Smooth muscle cell (in vitro differentiated cells): ENCODE data around the gene NLRP7. TPM values are rescaled to one million over a fixed set of nuclear protein-coding genes. Genes with fewer than 3 reads are reported as not detected.
"Not testable (repeated sequence)": the region's sequence is repeated elsewhere in the genome, so short reads cannot be mapped to it uniquely, and the experiment has no call there.

ENCODE experiments used
- DNase-seq: peaks from one replicate; lab custom pipeline; 2025; ENCODE audit not compliant: unreplicated experiment; lab: John Stamatoyannopoulos, UW
- H2AFZ ChIP-seq: fragments of 200-600 bp; sonication (generic); 2 replicates; pipeline ENCODE4 v1.6.0; 2016; ENCODE audit warnings: antibody characterized with exemption, low read depth, mild to moderate bottlenecking
- H3F3A ChIP-seq: fragments of 200-600 bp; sonication (generic); 2 replicates; pipeline ENCODE4 v1.6.0; 2017; ENCODE audit warnings: antibody characterized with exemption, low read depth
- H3K27ac ChIP-seq: fragments of 200-600 bp; sonication (generic); 2 replicates; pipeline ENCODE4 v1.5.1; 2016; ENCODE audit warnings: low read depth, mild to moderate bottlenecking
- H3K27me3 ChIP-seq: fragments of 200-600 bp; sonication (generic); 2 replicates; pipeline ENCODE4 v1.6.1; 2016; ENCODE audit warnings: low read depth, mild to moderate bottlenecking
- H3K36me3 ChIP-seq: fragments of 200-600 bp; sonication (generic); 2 replicates; pipeline ENCODE4 v1.5.1; 2016; ENCODE audit warnings: low read depth
- H3K4me1 ChIP-seq: fragments of 200-600 bp; sonication (generic); 2 replicates; pipeline ENCODE4 v1.5.1; 2016; ENCODE audit warnings: low read depth
- H3K4me2 ChIP-seq: fragments of 200-600 bp; sonication (generic); 2 replicates; pipeline ENCODE4 v1.6.0; 2016; ENCODE audit warnings: mild to moderate bottlenecking
- H3K4me3 ChIP-seq: fragments of 200-600 bp; sonication (generic); 2 replicates; pipeline ENCODE4 v1.5.1; 2016; ENCODE audit warnings: mild to moderate bottlenecking
- H3K79me2 ChIP-seq: fragments of 200-600 bp; sonication (generic); 2 replicates; pipeline ENCODE4 v1.6.0; 2016; ENCODE audit warnings: low read depth, mild to moderate bottlenecking
- H3K9ac ChIP-seq: fragments of 200-600 bp; sonication (generic); 2 replicates; pipeline ENCODE4 v1.6.0; 2016; ENCODE audit warnings: low read depth
- H3K9me3 ChIP-seq: fragments of 200-600 bp; sonication (generic); replicated peaks from 2 replicates; pipeline ENCODE4 v1.5.1; 2016; ENCODE audit warnings: low read depth
- H4K20me1 ChIP-seq: fragments of 200-600 bp; sonication (generic); 2 replicates; pipeline ENCODE4 v1.6.0; 2016; ENCODE audit warnings: low read depth
- WGBS: methylation state at CpG from one replicate; pipeline ENCODE4 v1.1.7; 2016; ENCODE audit warnings: low lambda C conversion rate; 5-methylcytosine and 5-hydroxymethylcytosine counted together
- polyA plus RNA-seq: library from polyadenylated mRNA; unstranded; fragments of >200 nt; fragmentation: Nextera tagmentation; extraction: Ambion mirVana; gene quantifications from 2 replicates; pipeline ENCODE4 v1.2.1, GENCODE V29; 2016
- total RNA-seq: library from RNA; depleted of rRNA; stranded (reverse); fragments of >200 nt; gene quantifications from 2 replicates; pipeline ENCODE4 v1.2.3, GENCODE V29; 2014
- TF ChIP-seq, protein P1 (sequence below): fragments of 200-600 bp; sonication (generic); IDR thresholded peaks from 2 replicates; pipeline ENCODE4 v1.5.1; 2017; ENCODE audit warnings: borderline replicate concordance, mild to moderate bottlenecking, antibody characterized with exemption; ENCODE audit not compliant: insufficient read depth, poor library complexity, severe bottlenecking

The NLRP7 gene
- total and polyA plus RNA-seq, 2 experiments from 2014 or later, result 0.18 to 0.29 TPM

- Histone ChIP-seq H3K4me3 (no peak overlapping the region), H4K20me1 (no peaks in the 10 kb centered on the region), H3K27ac (no peak overlapping the region), H3K4me1 (no peaks in the 10 kb centered on the region), H3K9me3 (no peaks in the 10 kb centered on the region), H3K79me2 (no peaks in the 10 kb centered on the region), H3F3A (no peaks in the 10 kb centered on the region), H3K9ac (no peak overlapping the region), H2AFZ (no peak overlapping the region), H3K4me2 (no peak overlapping the region), H3K36me3 (no peaks in the 10 kb centered on the region), H3K27me3 (no peaks in the 10 kb centered on the region)
- 88% methylated on average over 4 of the region's 4 CpGs for WGBS
- TF ChIP-seq, protein P1, sequence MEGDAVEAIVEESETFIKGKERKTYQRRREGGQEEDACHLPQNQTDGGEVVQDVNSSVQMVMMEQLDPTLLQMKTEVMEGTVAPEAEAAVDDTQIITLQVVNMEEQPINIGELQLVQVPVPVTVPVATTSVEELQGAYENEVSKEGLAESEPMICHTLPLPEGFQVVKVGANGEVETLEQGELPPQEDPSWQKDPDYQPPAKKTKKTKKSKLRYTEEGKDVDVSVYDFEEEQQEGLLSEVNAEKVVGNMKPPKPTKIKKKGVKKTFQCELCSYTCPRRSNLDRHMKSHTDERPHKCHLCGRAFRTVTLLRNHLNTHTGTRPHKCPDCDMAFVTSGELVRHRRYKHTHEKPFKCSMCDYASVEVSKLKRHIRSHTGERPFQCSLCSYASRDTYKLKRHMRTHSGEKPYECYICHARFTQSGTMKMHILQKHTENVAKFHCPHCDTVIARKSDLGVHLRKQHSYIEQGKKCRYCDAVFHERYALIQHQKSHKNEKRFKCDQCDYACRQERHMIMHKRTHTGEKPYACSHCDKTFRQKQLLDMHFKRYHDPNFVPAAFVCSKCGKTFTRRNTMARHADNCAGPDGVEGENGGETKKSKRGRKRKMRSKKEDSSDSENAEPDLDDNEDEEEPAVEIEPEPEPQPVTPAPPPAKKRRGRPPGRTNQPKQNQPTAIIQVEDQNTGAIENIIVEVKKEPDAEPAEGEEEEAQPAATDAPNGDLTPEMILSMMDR, result no peak
- DNase-seq, result no peak
These were observed 22.3 kb upstream of the NLRP7 start for GRCh38 chr19:54969647-54970046.

DNA sequence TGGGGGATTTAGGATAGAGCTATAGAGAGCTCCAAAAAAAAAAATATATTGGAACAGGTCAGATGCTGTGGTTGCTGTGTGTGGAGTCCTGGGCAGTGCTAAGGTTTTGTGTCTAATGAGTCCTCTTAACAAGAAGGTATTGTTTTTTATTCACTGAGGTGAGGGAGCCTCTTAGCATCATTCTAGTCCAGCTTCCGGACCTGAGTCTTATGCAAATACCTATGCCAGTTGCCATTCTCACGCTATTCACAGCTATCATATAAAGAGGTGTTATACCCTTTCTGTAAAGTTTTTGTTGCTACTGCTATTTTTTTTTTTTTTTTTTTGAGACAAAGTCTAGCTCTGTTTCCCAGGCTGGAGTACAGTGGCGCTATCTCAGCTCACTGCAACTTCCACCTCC, 20.3 kb upstream of the NLRP7 start:
- no peak overlapping the region for H3K9ac ChIP-seq
- whole genome bisulfite sequencing, result 91% methylated on average over 3 of the region's 3 CpGs
- H3K9me3 ChIP-seq, result no peaks in the 10 kb centered on the region
- no peaks in the 10 kb centered on the region for H3K36me3 ChIP-seq
- DNase-seq, result no peak
- no peaks in the 10 kb centered on the region for H3K27me3 ChIP-seq
- H3K27ac ChIP-seq, result no peak overlapping the region
- peak overlapping the region; percentile 77 for H3K4me2 ChIP-seq
- no peak overlapping the region for H3K4me3 ChIP-seq
- H4K20me1 ChIP-seq, result no peaks in the 10 kb centered on the region
- no peaks in the 10 kb centered on the region for H3F3A ChIP-seq
- TF ChIP-seq, protein P1, result no peak
- H3K4me1 ChIP-seq, result no peaks in the 10 kb centered on the region
- no peaks in the 10 kb centered on the region for H3K79me2 ChIP-seq
- no peak overlapping the region for H2AFZ ChIP-seq

GRCh38 chr19:54965055-54965454, 17.7 kb upstream of the NLRP7 start:
- H3K4me2 ChIP-seq, H2AFZ ChIP-seq, H3K27ac ChIP-seq, H3K9ac ChIP-seq, H3F3A ChIP-seq, DNase-seq, H3K79me2 ChIP-seq, H3K27me3 ChIP-seq, H4K20me1 ChIP-seq, H3K4me1 ChIP-seq, H3K36me3 ChIP-seq, H3K4me3 ChIP-seq, H3K9me3 ChIP-seq: not testable (repeated sequence)
- 97% methylated on average over 13 of the region's 15 CpGs for WGBS

DNA sequence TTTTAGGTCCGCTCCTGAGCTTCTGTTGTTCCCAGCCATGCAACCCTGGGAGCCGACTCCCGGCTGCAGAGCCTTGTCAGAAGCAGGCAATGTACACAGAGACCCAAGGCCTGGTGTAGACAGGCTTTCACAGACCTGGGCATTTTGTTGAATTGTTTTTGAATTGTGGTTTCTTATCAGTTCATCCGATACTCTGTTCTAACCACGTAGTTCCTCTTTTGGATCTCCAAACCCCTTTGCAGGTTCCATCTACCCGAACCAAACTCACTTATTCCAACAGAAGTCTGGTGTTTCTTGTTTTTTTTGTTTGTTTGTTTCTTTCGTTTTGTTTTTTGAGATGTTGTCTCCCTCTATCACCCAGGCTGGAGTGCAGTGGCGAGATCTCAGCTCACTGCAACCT, 12.5 kb upstream of the NLRP7 start:
- Histone ChIP-seq H4K20me1 (no peaks in the 10 kb centered on the region), H3K9ac (no peak overlapping the region), H3K79me2 (no peaks in the 10 kb centered on the region), H3K27ac (no peak overlapping the region), H3F3A (no peaks in the 10 kb centered on the region), H3K27me3 (no peaks in the 10 kb centered on the region), H3K36me3 (no peaks in the 10 kb centered on the region), H3K4me2 (no peak overlapping the region), H3K9me3 (no peaks in the 10 kb centered on the region), H3K4me1 (no peaks in the 10 kb centered on the region), H3K4me3 (no peak overlapping the region), H2AFZ (no peak overlapping the region)
- no peak for DNase-seq
- TF ChIP-seq, protein P1, result no peak
- WGBS, result 83% methylated on average over 8 of the region's 8 CpGs
